Prostate gland (tissue), 2 donors: ENCODE measurements around the gene CS. TPM values are rescaled to one million over a fixed set of nuclear protein-coding genes. Genes with fewer than 3 reads are reported as not detected.

Source experiments
- DNase-seq: peaks from one replicate; pipeline ENCODE4 v3.0.0-alpha.2; 2019; ENCODE audit warnings: low spot score
- H3K27ac ChIP-seq, 2 donors: fragments of 200-600 bp; sonication (generic); 2 replicates each; pipeline ENCODE4 v1.5.1; 2017 to 2019
- H3K27me3 ChIP-seq: fragments of 200-600 bp; sonication (generic); replicated peaks from 2 replicates; pipeline ENCODE4 v1.5.1; 2019; ENCODE audit not compliant: insufficient read depth
- H3K36me3 ChIP-seq, 2 donors: fragments of 200-600 bp; sonication (generic); 1 replicate in 1 of 2; 2 replicates in 1 of 2; pipeline versions ENCODE4 v1.5.1 to v1.8.1; 2017 to 2019
- H3K4me1 ChIP-seq: fragments of 200-600 bp; sonication (generic); replicated peaks from 2 replicates; pipeline ENCODE4 v1.5.1; 2019
- H3K4me3 ChIP-seq, 2 donors: fragments of 200-600 bp; sonication (generic); 2 replicates each; pipeline ENCODE4 v1.5.1; 2017 to 2019
- H3K9me3 ChIP-seq: fragments of 200-600 bp; sonication (generic); 2 replicates; pipeline ENCODE4 v1.5.1; 2017
- POLR2A ChIP-seq: fragments of 450-650 bp; IDR thresholded peaks from one replicate; pipeline ENCODE4 v1.6.1; 2016; ENCODE audit warnings: antibody characterized with exemption, mild to moderate bottlenecking
- POLR2AphosphoS5 ChIP-seq: sonication (generic); formaldehyde crosslinking; IDR thresholded peaks from one replicate; pipeline ENCODE4 v1.6.1; 2017; ENCODE audit warnings: antibody characterized with exemption
- WGBS: methylation state at CpG from one replicate; pipeline ENCODE4 v1.1.5; 2018; 5-methylcytosine and 5-hydroxymethylcytosine counted together
- intact Hi-C: fragments of 100-400 bp; cut with DNase I; formaldehyde crosslinking; loops from one replicate; pipeline ENCODE4 v1.14.2; 2022
- total RNA-seq, 2 donors: library from RNA; depleted of rRNA; stranded (reverse); fragments of >200 nt; gene quantifications; one replicate each; pipeline ENCODE4 v1.1.0, GENCODE V29; 2016
- TF ChIP-seq, protein P1 (sequence below), 4 experiments: fragments of 200-600 bp in 2 of 4; fragments of 450-650 bp in 2 of 4; sonication (generic) in 2 of 4; IDR thresholded peaks; 1 replicate in 3 of 4; 2 replicates in 1 of 4; pipeline ENCODE4 v1.5.1; 2016 to 2019; ENCODE audit warnings: antibody characterized with exemption in 4 of 4, mild to moderate bottlenecking in 2 of 4, moderate library complexity in 2 of 4

Gene CS
- total RNA-seq, 2 donors from 2014 or later: 106 to 110 TPM

DNA sequence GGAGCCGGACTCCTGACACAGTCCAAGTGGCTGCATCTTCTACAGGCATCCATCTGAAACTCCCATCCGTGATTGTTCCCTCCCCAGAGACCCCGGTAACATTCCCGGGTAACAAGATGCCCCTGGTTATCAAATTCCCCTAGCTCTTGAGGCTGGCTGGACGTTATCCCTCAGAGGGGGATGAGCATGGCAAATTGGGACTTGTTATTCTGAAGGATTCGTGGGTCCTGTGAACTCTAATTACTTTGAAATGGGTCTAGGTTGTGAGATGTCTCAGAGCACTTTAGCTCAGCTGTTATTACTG, 34.3 kb upstream of the CS start:
- no peaks in the 10 kb centered on the region for H3K4me1 ChIP-seq
- intact Hi-C loops: no loop called here
- no peaks in the 10 kb centered on the region for H3K27me3 ChIP-seq
- H3K4me3 ChIP-seq: peak overlapping the region; percentile 46 to 53
- no peak for DNase-seq
- whole genome bisulfite sequencing: 4% methylated on average over 6 of the region's 6 CpGs
- TF ChIP-seq, protein P1, sequence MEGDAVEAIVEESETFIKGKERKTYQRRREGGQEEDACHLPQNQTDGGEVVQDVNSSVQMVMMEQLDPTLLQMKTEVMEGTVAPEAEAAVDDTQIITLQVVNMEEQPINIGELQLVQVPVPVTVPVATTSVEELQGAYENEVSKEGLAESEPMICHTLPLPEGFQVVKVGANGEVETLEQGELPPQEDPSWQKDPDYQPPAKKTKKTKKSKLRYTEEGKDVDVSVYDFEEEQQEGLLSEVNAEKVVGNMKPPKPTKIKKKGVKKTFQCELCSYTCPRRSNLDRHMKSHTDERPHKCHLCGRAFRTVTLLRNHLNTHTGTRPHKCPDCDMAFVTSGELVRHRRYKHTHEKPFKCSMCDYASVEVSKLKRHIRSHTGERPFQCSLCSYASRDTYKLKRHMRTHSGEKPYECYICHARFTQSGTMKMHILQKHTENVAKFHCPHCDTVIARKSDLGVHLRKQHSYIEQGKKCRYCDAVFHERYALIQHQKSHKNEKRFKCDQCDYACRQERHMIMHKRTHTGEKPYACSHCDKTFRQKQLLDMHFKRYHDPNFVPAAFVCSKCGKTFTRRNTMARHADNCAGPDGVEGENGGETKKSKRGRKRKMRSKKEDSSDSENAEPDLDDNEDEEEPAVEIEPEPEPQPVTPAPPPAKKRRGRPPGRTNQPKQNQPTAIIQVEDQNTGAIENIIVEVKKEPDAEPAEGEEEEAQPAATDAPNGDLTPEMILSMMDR (IDR thresholded peaks at IDR 0.05): no peak
- TF ChIP-seq POLR2A: no peak
- TF ChIP-seq POLR2AphosphoS5: no peak
- H3K36me3 ChIP-seq: no peaks in the 10 kb centered on the region
- H3K9me3 ChIP-seq: no peaks in the 10 kb centered on the region
- peak overlapping the region; percentile 88 to 89 for H3K27ac ChIP-seq

DNA sequence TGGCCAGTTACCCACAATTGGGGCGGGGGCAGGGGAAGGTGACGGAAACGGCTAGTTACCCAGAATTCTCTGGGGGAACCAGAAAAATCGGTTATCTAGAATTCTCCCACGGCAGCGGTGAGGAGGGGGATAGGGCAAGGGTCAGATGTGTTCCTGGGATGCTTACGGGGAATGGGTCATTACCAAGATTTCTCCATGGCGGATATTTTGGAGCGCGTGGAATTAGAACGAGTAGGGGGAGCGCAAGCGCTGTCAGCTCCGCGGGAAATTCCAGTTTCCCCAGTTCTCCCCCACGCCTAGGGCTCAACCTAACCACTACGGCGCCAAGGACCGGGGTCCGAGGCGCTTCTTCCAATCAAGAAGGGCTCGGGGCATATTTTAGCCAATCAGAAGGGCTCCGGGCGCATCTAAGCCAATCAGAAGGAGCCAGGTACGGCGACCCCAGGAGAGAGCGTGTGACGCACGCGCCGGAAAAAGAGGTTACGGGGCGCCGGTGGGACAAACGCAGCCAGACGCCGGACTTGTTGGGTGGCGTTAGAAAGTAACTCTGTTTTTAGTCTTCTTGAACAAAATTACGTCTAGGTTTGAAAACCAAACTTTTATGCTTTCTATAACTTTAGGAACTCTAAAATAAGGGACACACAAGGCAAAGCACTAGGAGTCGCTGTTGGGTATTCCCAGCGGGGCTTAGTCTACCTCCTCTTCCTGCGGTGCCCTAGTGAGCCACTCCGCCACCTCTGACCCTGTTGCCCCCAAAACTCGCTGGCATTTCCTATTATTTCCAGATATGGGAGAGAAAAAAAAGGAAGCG, 33.8 kb upstream of the CS start, which contains the start of gene PAN2:
PAN2 (minus strand) TSS at position 322 of the 811 bp plus-strand sequence. CDS start 906 bp downstream, outside the sequence.
- Histone ChIP-seq H3K9me3 (no peaks in the 10 kb centered on the region), H3K27me3 (no peaks in the 10 kb centered on the region), H3K4me3 (peak within 1 kb of the TSS; percentile 46 to 53), H3K4me1 (no peaks in the 10 kb centered on the region), H3K36me3 (no peaks in the 10 kb centered on the region), H3K27ac (peak within 1 kb of the TSS; percentile 88 to 89)
- WGBS: under 1% methylated on average over 34 of the region's 45 CpGs
- TF ChIP-seq, protein P1 (IDR thresholded peaks at IDR 0.05): peak in 3 of 4 experiments; percentile 53 to 73 (median 57)
- TF ChIP-seq POLR2AphosphoS5 (peak; percentile 94), POLR2A (peak; percentile 48)
- peak; percentile 95 for DNase-seq
- intact Hi-C loops: no loop called here

DNA sequence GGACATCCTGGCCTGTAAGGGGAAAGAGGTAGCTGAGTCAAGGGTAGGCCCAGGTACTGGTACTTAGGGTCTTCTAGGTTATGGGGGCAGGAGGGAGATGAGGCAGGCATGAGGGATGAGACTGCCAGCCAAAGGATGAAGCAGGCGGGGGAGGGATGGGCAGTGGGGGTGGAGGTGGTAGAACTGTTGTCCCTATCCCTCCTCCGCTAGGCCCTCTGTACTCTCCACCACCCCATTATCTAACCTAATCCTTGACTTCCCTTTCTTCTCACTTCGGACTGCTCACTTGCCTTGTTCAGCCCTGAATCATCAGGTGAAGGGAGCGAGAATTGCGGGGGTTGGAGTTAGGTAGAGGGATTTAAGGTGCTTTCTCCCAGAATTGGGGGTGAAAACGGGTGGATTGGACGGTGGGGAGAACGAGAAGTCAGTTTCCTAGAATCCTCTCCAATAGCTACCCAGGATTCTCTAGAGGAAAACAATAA, 33.1 kb upstream of the CS start:
- peak overlapping the region; percentile 46 to 53 for H3K4me3 ChIP-seq
- intact Hi-C loops: no loop called here
- H3K4me1 ChIP-seq: no peaks in the 10 kb centered on the region
- peak overlapping the region; percentile 88 to 89 for H3K27ac ChIP-seq
- no peaks in the 10 kb centered on the region for H3K36me3 ChIP-seq
- WGBS: 14% methylated on average over 8 of the region's 8 CpGs
- TF ChIP-seq POLR2A (no peak), POLR2AphosphoS5 (no peak)
- TF ChIP-seq, protein P1 (IDR thresholded peaks at IDR 0.05): no peak
- H3K27me3 ChIP-seq: no peaks in the 10 kb centered on the region
- no peaks in the 10 kb centered on the region for H3K9me3 ChIP-seq
- peak; percentile 6 for DNase-seq

DNA sequence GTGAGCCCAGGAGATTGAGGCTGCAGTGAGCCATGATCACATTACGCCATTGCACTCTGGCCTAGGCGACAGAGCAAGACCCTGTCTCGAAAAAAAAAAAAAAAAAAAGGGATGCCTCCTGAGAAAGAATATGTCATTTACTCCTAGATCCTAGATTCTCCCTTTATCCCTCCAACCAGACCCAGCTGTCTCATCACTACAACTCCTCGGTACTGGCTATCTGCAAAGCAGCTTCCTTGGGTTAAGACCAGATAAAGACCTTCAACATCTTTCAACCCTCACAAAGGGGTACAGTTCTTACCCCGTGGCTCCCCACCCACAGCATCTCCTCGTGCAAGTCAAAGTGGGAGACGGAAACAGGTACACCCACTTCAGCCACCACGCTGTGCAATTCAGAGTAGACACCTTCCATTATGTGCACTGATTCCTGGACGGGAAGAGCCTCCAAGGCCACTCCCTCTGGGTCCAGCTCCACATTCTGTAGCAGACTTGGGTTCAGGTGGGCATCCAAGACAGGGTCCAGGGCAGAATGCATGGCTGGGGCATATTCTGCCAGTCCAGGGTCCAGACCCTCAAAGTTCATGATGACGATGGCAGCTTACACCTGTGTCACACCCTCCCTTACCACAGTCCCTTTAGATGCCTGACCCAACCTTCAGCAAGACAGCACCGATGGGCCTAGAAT, 32.5 kb upstream of the CS start:
- H3K9me3 ChIP-seq: no peaks in the 10 kb centered on the region
- peak overlapping the region; percentile 88 to 89 for H3K27ac ChIP-seq
- no peaks in the 10 kb centered on the region for H3K4me1 ChIP-seq
- intact Hi-C loops: no loop called here
- H3K4me3 ChIP-seq: peak overlapping the region; percentile 46 to 53
- no peaks in the 10 kb centered on the region for H3K36me3 ChIP-seq
- WGBS: 95% methylated on average over 11 of the region's 11 CpGs
- DNase-seq: no peak
- no peaks in the 10 kb centered on the region for H3K27me3 ChIP-seq
- TF ChIP-seq POLR2AphosphoS5: no peak
- TF ChIP-seq POLR2A: no peak
- TF ChIP-seq, protein P1 (IDR thresholded peaks at IDR 0.05): no peak
